ENCODE results near the gene SLC35G2.
A peak's percentile ranks its signal among the peaks of the same experiment; 100 is the strongest.

Gene SLC35G2

DNA sequence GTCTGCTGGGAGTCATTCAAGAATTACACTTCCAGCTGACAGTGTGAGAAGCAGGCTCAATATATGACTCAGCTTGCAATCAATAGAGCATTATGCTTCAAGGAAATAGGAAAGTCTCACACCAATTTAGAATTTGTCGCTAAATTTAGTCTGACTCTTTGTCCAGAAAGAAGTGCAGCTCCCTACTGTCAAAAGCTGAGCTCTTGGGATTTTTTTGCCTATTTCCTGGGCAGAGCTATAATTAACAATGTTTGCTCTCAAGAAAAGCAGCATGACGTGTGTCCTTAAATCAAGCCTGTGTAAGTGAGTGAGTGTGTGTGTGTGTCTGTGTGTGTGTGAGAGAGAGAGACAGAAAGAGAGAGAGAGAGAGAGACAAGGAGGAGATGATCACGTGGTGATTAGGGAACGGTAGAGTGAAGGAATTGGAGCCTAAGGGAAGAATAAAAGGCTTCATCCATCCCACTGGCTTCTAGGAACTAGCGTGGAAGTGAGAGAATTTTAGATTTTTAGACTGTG, 16.4 kb upstream of the SLC35G2 start:
- H3K27ac ChIP-seq (ENCODE audit: low read length) = no peak overlapping the region
- no peak overlapping the region for H3K9ac ChIP-seq (ENCODE audit: low read length)
- no peaks in the 10 kb centered on the region for H3K9me3 ChIP-seq (ENCODE audit: control insufficient read depth, low read depth, low read length)

DNA sequence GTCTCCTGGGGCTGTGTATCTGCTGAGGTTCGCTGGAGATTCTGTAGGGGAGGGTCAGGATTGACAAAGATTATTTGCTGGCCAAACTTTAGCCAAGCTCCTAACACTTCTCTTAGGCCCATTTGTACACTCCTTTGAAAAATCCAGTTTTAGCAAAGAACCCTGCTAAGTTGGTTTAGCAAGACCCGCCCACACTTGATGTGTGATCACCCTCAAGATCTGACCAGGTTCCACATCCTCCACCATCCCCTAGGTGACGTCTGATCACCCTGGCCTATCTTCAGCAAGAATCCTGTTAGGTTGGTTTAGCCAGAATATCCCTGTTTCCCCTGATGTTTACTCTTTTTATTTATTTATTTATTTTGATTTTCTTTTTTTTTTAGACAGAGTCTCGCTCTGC, 14.8 kb upstream of the SLC35G2 start:
- Histone ChIP-seq H3K9ac (ENCODE audit: low read length) (no peak overlapping the region), H3K27ac (ENCODE audit: low read length) (no peak overlapping the region), H3K4me1 (ENCODE audit: control insufficient read depth, low read depth, low read length) (no peaks in the 10 kb centered on the region), H3K9me3 (ENCODE audit: control insufficient read depth, low read depth, low read length) (no peaks in the 10 kb centered on the region), H3K4me3 (ENCODE audit: low read length) (no peak overlapping the region), H3K27me3 (ENCODE audit: control insufficient read depth, insufficient read depth, low read length) (no peaks in the 10 kb centered on the region), H3K36me3 (ENCODE audit: control insufficient read depth, low read depth, low read length) (no peaks in the 10 kb centered on the region)

More for the DNA sequence above, 16.4 kb upstream of the SLC35G2 start:
- H3K36me3 ChIP-seq (ENCODE audit: control insufficient read depth, low read depth, low read length) = no peaks in the 10 kb centered on the region
- H3K4me3 ChIP-seq (ENCODE audit: low read length) = no peak overlapping the region
- H3K27me3 ChIP-seq (ENCODE audit: control insufficient read depth, insufficient read depth, low read length) = no peaks in the 10 kb centered on the region
- no peaks in the 10 kb centered on the region for H3K4me1 ChIP-seq (ENCODE audit: control insufficient read depth, low read depth, low read length)

DNA sequence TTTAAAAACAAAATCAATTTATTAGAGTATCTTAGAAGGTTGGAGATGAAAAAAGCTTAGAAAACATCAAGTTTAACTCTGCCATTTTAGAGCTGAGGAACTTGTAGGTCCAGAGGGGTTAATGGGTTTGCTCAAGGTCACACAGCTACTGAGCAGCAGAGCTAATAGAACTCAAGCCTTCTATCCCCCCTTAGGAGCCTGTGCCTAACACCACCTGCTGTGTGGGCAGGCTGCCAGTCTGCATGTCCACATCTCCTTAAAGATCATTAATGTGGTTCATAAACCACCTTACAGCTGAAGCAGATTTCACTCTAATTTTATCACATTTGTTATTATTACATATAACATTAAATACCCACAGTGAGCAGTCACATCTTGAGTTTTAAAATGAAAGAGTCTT, 14.1 kb upstream of the SLC35G2 start:
- no peaks in the 10 kb centered on the region for H3K4me1 ChIP-seq (ENCODE audit: control insufficient read depth, low read depth, low read length)
- H3K9me3 ChIP-seq (ENCODE audit: control insufficient read depth, low read depth, low read length) = no peaks in the 10 kb centered on the region
- no peaks in the 10 kb centered on the region for H3K27me3 ChIP-seq (ENCODE audit: control insufficient read depth, insufficient read depth, low read length)
- no peak overlapping the region for H3K9ac ChIP-seq (ENCODE audit: low read length)
- H3K36me3 ChIP-seq (ENCODE audit: control insufficient read depth, low read depth, low read length) = no peaks in the 10 kb centered on the region
- no peak overlapping the region for H3K27ac ChIP-seq (ENCODE audit: low read length)
- H3K4me3 ChIP-seq (ENCODE audit: low read length) = no peak overlapping the region

DNA sequence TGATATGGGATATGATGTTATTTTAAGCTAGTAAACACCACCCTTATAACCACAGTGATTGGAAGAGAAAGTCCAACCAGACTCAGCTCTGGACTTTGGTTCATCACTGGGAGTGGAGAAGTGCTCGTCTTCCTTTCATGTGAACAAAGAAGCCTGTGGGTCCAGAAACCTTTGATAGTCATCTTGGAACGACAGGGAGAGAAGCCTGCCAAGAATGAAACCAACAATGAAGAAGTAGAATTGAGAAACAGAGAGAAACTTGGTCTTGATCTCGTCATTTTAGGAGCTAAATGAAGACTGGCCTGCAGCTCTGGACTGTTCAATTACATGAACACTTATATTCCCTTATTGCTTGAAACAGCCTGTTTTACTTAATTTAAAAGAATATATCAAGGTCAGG, 13.1 kb upstream of the SLC35G2 start:
- Histone ChIP-seq H3K27me3 (ENCODE audit: control insufficient read depth, insufficient read depth, low read length) (no peaks in the 10 kb centered on the region), H3K27ac (ENCODE audit: low read length) (no peak overlapping the region), H3K9ac (ENCODE audit: low read length) (no peak overlapping the region), H3K4me1 (ENCODE audit: control insufficient read depth, low read depth, low read length) (no peaks in the 10 kb centered on the region), H3K36me3 (ENCODE audit: control insufficient read depth, low read depth, low read length) (no peaks in the 10 kb centered on the region), H3K4me3 (ENCODE audit: low read length) (no peak overlapping the region), H3K9me3 (ENCODE audit: control insufficient read depth, low read depth, low read length) (no peaks in the 10 kb centered on the region)

DNA sequence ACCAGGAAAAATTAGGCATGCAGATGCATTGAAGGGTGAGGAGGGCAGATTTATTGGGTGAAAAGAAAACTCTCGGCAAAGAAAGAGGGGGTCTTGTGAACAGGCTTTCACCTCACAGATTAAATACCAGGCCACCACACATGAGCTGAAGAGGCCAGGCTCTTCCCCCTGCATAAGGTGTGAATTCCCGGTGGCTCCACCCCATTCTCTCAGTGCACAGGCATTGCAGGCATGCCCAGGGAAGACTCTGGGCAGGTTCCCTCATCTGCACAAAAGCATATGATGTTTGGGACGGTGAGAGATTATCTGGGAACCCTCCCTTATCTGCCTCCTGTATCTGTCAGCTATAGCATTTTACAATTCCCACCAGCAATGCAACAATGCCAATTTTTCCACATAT, 7.2 kb upstream of the SLC35G2 start:
- Histone ChIP-seq H3K27me3 (ENCODE audit: control insufficient read depth, insufficient read depth, low read length) (no peaks in the 10 kb centered on the region), H3K4me1 (ENCODE audit: control insufficient read depth, low read depth, low read length) (no peaks in the 10 kb centered on the region), H3K9me3 (ENCODE audit: control insufficient read depth, low read depth, low read length) (no peaks in the 10 kb centered on the region), H3K27ac (ENCODE audit: low read length) (no peak overlapping the region), H3K4me3 (ENCODE audit: low read length) (no peak overlapping the region), H3K36me3 (ENCODE audit: control insufficient read depth, low read depth, low read length) (no peaks in the 10 kb centered on the region), H3K9ac (ENCODE audit: low read length) (no peak overlapping the region)

DNA sequence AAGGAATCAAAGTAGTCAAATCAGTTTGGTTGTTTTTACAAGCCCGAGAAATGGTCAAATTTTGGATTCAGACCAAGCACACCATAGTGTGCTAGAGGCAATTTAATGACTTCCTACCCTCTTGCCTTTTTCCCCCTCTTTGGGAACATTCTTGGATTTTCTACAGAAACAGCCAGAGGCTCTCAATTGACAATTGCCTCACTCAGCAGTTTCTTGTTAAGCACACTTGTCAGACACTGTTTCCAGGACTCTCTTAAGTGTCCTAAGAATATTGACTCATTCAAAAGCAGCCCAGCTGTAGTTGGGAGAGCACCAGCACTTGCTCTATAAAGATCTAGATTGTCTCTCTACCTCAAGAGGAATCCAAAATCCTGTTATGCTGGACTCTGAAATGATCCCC, 1.5 kb upstream of the SLC35G2 start:
- Histone ChIP-seq H3K36me3 (ENCODE audit: control insufficient read depth, low read depth, low read length) (no peaks in the 10 kb centered on the region), H3K9ac (ENCODE audit: low read length) (no peak overlapping the region), H3K27ac (ENCODE audit: low read length) (no peak overlapping the region), H3K4me1 (ENCODE audit: control insufficient read depth, low read depth, low read length) (peaks cover 14% of the 10 kb centered on the region), H3K27me3 (ENCODE audit: control insufficient read depth, insufficient read depth, low read length) (peaks cover 32% of the 10 kb centered on the region), H3K9me3 (ENCODE audit: control insufficient read depth, low read depth, low read length) (no peaks in the 10 kb centered on the region), H3K4me3 (ENCODE audit: low read length) (no peak overlapping the region)

DNA sequence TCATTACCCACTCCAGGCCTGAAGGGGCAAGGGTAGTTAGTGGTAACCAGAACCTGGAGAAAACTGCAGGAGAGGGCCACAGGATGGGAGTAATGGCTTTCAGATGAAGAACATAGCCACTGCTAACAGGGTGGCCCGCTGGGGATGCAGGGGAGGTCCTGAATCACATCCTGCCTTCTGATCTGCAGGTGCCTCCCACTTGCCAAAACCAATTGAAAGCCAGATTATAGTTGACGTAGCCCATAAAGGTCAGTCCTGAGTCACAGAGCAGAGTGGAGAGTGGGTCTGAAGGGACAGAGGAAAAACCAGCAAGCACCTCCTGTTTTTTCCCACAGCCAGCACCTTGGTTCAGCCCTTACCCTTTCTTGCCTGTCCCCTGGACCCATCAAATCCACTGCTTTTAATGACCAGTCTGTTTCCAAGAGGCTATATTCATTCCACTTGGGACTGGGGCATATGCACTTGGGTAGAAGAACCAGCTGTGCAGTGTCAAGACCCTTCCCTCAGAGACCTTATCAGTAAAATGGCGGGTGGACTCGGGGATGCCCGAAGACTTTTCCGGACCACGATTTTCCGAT, 646 bp upstream of the SLC35G2 start:
- Histone ChIP-seq H3K4me3 (ENCODE audit: low read length) (peak overlapping the region; percentile 73), H3K4me1 (ENCODE audit: control insufficient read depth, low read depth, low read length) (peaks cover 14% of the 10 kb centered on the region), H3K27ac (ENCODE audit: low read length) (no peak overlapping the region), H3K27me3 (ENCODE audit: control insufficient read depth, insufficient read depth, low read length) (peaks cover 32% of the 10 kb centered on the region), H3K36me3 (ENCODE audit: control insufficient read depth, low read depth, low read length) (no peaks in the 10 kb centered on the region), H3K9me3 (ENCODE audit: control insufficient read depth, low read depth, low read length) (no peaks in the 10 kb centered on the region), H3K9ac (ENCODE audit: low read length) (no peak overlapping the region)

DNA sequence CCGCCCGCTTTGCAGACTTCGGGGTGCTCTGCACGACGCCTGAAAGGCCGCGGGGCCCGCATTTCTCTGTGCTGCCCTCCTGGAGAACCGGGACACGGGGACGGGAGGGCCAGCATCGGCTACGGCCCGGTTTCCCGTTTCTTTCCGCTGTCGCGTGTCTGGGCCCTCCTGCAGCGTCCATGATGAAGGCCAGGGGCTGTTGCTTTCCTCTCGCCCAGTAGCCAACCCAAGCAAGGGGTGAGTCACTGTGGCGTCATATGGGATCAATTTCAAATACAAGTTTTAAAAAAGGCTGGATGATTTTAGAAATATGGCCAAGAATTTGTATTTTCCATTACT, 435 bp downstream of the SLC35G2 start:
- H3K36me3 ChIP-seq (ENCODE audit: control insufficient read depth, low read depth, low read length) = no peaks in the 10 kb centered on the region
- peaks cover 32% of the 10 kb centered on the region for H3K27me3 ChIP-seq (ENCODE audit: control insufficient read depth, insufficient read depth, low read length)
- H3K4me3 ChIP-seq (ENCODE audit: low read length) = peak overlapping the region; percentile 73
- no peak overlapping the region for H3K27ac ChIP-seq (ENCODE audit: low read length)
- H3K9me3 ChIP-seq (ENCODE audit: control insufficient read depth, low read depth, low read length) = no peaks in the 10 kb centered on the region
- H3K4me1 ChIP-seq (ENCODE audit: control insufficient read depth, low read depth, low read length) = peaks cover 14% of the 10 kb centered on the region
- H3K9ac ChIP-seq (ENCODE audit: low read length) = peak overlapping the region; percentile 51

DNA sequence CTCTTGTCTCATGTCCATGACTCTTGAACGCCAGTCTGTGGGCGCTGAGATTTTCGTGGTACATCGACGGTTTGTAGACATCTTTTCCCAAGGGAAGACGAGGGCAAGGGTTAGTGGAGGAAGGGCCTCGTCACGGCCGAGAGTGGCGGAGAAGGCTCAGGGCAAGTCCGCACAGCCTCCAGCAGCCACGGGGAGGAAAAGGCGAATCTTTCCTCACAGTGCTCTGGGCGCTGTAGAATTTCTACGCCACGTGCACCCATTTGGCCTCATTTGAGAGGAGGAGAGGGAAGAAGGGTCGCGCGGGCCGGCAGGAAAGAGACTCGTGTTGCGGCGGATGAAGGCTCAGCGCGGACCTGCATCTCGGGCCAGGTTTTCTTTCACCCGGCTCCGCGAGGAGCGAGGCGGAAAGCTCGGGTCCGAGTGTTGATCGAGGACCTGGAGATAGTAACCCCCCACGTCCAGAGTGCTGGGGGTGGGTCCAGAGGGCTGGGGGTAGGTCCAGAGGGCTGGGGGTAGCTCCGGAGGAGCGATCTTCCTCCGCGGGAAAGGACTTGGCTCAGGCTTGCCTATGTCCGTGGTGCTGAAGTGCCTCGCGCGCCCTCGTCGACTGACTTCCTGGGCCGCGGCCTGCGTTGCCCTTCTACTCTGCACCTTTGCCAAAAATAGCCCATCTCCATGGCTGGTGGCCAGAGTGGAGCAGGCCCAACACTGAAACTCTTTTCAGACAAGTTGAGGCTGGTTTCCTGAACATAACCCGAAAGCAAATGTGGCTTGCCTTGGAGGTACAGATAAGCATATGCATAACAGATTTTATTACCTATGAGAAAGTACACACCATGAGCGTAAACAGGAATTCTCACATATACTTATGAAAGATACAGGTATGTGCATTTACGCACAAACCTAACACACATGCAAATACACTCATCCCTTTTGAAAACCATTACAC, 1.1 kb downstream of the SLC35G2 start:
- H3K4me3 ChIP-seq (ENCODE audit: low read length) = peak overlapping the region; percentile 73
- H3K4me1 ChIP-seq (ENCODE audit: control insufficient read depth, low read depth, low read length) = peaks cover 14% of the 10 kb centered on the region
- no peak overlapping the region for H3K27ac ChIP-seq (ENCODE audit: low read length)
- H3K9me3 ChIP-seq (ENCODE audit: control insufficient read depth, low read depth, low read length) = no peaks in the 10 kb centered on the region
- H3K36me3 ChIP-seq (ENCODE audit: control insufficient read depth, low read depth, low read length) = no peaks in the 10 kb centered on the region
- peaks cover 32% of the 10 kb centered on the region for H3K27me3 ChIP-seq (ENCODE audit: control insufficient read depth, insufficient read depth, low read length)
- peak overlapping the region; percentile 51 for H3K9ac ChIP-seq (ENCODE audit: low read length)

DNA sequence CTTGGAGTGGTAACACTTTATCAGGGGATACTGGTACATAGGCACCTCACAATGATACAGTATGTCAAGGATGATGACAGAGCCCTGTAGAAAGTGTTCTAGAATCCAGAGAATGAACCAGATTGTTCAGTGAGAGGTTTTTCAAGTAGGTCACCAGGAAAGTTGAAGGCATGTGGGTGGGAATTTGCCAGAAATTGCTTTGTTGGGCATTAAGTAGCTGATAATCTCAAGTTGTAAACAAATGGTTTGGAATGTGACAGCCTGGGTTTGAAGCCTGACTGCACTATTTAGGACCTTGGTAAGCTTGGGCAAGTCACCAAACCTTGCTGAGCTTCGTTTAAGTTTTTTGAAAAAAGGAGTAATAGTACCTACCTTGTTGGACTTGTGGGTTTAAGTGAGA, 12.5 kb downstream of the SLC35G2 start:
- Histone ChIP-seq H3K9ac (ENCODE audit: low read length) (no peak overlapping the region), H3K36me3 (ENCODE audit: control insufficient read depth, low read depth, low read length) (no peaks in the 10 kb centered on the region), H3K27me3 (ENCODE audit: control insufficient read depth, insufficient read depth, low read length) (no peaks in the 10 kb centered on the region), H3K4me1 (ENCODE audit: control insufficient read depth, low read depth, low read length) (no peaks in the 10 kb centered on the region), H3K4me3 (ENCODE audit: low read length) (no peak overlapping the region), H3K9me3 (ENCODE audit: control insufficient read depth, low read depth, low read length) (no peaks in the 10 kb centered on the region), H3K27ac (ENCODE audit: low read length) (no peak overlapping the region)

DNA sequence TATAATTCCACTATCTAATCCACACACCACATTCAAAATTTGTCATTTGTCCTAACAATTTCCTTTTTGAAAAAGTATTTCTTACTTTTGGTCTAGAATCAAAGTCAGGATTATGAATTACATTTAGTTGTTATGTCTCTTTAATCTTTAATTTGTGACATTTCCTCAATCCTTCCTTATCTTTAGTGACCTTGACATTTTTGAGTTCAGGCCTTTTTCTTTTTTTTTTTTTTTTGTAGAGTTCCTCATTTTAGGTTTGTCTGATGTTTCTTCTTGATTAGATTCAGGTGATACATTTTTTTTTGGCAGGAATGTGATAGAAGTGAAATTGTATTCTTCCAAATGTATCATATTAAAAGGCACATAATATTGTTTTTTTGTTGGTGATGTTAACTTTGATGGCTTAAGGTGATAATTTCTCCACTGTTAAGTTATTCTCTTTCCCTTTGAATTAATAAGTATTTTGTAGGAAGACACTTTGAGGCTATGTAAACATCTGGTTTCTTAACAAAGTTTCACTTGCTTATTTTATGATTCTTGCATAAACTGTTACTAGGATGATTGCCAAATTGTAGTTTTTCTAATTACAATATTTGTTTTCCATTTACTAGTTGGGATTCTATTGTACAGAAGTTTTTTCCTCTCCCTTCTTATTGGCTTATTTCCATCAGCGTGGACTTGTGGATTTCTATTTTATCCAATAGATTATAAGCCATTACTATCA, 16.3 kb downstream of the SLC35G2 start:
- no peak overlapping the region for H3K27ac ChIP-seq (ENCODE audit: low read length)
- no peak overlapping the region for H3K4me3 ChIP-seq (ENCODE audit: low read length)
- H3K36me3 ChIP-seq (ENCODE audit: control insufficient read depth, low read depth, low read length) = no peaks in the 10 kb centered on the region
- H3K4me1 ChIP-seq (ENCODE audit: control insufficient read depth, low read depth, low read length) = peaks cover 17% of the 10 kb centered on the region
- no peaks in the 10 kb centered on the region for H3K27me3 ChIP-seq (ENCODE audit: control insufficient read depth, insufficient read depth, low read length)
- H3K9ac ChIP-seq (ENCODE audit: low read length) = no peak overlapping the region
- no peaks in the 10 kb centered on the region for H3K9me3 ChIP-seq (ENCODE audit: control insufficient read depth, low read depth, low read length)
